Lower leg skin (tissue), 3 donors: Measurements from ENCODE around the gene LMCD1.

Experiments
- POLR2A ChIP-seq, 2 donors: fragments of 450-650 bp; IDR thresholded peaks; one replicate each; pipeline ENCODE4 v1.6.1; 2016 to 2017; ENCODE audit warnings: antibody characterized with exemption in 2 of 2, mild to moderate bottlenecking in 1 of 2, moderate library complexity in 1 of 2
- TF ChIP-seq, protein P1 (sequence below), 3 donors: fragments of 450-650 bp; IDR thresholded peaks; one replicate each; pipeline ENCODE4 v1.5.1; 2016; ENCODE audit warnings: antibody characterized with exemption in 3 of 3, mild to moderate bottlenecking in 3 of 3, moderate library complexity in 2 of 3

DNA sequence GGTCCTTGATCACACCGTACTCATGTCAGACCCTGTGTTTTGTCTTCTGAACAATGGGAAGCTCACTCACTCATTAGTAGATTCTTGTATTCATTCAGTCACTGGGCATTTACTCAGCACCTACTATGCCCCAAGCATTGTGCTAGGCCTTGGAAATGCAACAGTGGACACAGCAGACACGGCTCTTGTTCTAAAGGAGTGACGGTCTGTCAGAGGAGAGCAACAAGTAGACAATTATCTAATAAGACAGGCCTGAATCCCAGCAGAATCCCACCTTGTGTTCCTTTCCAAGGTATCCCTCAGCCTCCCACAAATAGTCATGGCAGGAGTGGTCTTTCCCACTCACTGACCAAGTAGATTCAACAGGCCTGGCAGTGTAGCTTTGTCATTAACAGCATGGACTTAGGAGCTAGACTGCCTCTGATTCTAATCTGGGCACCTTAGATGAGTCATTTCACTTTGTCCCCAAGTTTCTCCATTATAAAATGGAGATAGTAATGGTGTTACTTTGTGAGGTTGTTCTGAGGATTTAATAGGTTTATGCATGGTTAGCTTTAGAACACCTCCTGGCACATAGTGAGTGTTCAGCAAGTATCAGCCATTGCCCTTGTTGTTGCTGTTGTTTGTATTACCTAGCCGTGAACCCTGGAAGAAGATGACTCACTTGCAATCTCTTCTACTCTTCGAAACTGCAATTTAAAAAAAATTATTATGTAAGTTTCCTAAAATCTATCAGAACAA is 73.9 kb downstream of the LMCD1 start:
- TF ChIP-seq, protein P1, sequence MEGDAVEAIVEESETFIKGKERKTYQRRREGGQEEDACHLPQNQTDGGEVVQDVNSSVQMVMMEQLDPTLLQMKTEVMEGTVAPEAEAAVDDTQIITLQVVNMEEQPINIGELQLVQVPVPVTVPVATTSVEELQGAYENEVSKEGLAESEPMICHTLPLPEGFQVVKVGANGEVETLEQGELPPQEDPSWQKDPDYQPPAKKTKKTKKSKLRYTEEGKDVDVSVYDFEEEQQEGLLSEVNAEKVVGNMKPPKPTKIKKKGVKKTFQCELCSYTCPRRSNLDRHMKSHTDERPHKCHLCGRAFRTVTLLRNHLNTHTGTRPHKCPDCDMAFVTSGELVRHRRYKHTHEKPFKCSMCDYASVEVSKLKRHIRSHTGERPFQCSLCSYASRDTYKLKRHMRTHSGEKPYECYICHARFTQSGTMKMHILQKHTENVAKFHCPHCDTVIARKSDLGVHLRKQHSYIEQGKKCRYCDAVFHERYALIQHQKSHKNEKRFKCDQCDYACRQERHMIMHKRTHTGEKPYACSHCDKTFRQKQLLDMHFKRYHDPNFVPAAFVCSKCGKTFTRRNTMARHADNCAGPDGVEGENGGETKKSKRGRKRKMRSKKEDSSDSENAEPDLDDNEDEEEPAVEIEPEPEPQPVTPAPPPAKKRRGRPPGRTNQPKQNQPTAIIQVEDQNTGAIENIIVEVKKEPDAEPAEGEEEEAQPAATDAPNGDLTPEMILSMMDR (IDR thresholded peaks at IDR 0.05): no peak
- TF ChIP-seq POLR2A (IDR thresholded peaks at IDR 0.05): no peak
